ENCODE results near the gene ZBTB46. TPM values are rescaled to one million over a fixed set of nuclear protein-coding genes. Genes with fewer than 3 reads are reported as not detected.
"Not testable (repeated sequence)": the region's sequence is repeated elsewhere in the genome, so short reads cannot be mapped to it uniquely, and the experiment has no call there.

Gene ZBTB46
- total RNA-seq, 1 donor from 2014 or later = 11.6 TPM

- H3K27ac Mint-ChIP-seq = no peak overlapping the region
- H3K9me3 Mint-ChIP-seq = peaks cover 6% of the 10 kb centered on the region
- TF ChIP-seq CTCF (IDR thresholded peaks at IDR 0.05; ENCODE audit: unreplicated experiment) = no peak
- H3K27me3 Mint-ChIP-seq (ENCODE audit: low read depth) = no peaks in the 10 kb centered on the region
- H3K4me1 Mint-ChIP-seq = no peaks in the 10 kb centered on the region
- no peak for DNase-seq (ENCODE audit: low spot score in 2 of 2, unreplicated experiment in 2 of 2)
- H3K36me3 Mint-ChIP-seq = peaks cover 13% of the 10 kb centered on the region
- H3K4me3 Mint-ChIP-seq = no peak overlapping the region
Observed at GRCh38 chr20:63782051-63782471, 49.0 kb downstream of the ZBTB46 start.

- Mint-ChIP-seq H3K36me3 (peaks cover 17% of the 10 kb centered on the region), H3K27ac (no peak overlapping the region), H3K27me3 (ENCODE audit: low read depth) (no peaks in the 10 kb centered on the region), H3K4me3 (no peak overlapping the region), H3K9me3 (peaks cover 6% of the 10 kb centered on the region), H3K4me1 (no peaks in the 10 kb centered on the region)
- DNase-seq (ENCODE audit: low spot score in 2 of 2, unreplicated experiment in 2 of 2) = no peak
- TF ChIP-seq CTCF (IDR thresholded peaks at IDR 0.05; ENCODE audit: unreplicated experiment) = no peak
Observed at GRCh38 chr20:63781181-63781580, 49.9 kb downstream of the ZBTB46 start.

- Mint-ChIP-seq H3K9me3 (peaks cover 6% of the 10 kb centered on the region), H3K27me3 (ENCODE audit: low read depth) (no peaks in the 10 kb centered on the region), H3K36me3 (peaks cover 20% of the 10 kb centered on the region), H3K4me3 (no peak overlapping the region), H3K27ac (no peak overlapping the region), H3K4me1 (peaks cover 10% of the 10 kb centered on the region)
- no peak for TF ChIP-seq CTCF (IDR thresholded peaks at IDR 0.05; ENCODE audit: unreplicated experiment)
- no peak for DNase-seq (ENCODE audit: low spot score in 2 of 2, unreplicated experiment in 2 of 2)
Observed at GRCh38 chr20:63778857-63779256, 52.2 kb downstream of the ZBTB46 start.

- Mint-ChIP-seq H3K27ac (no peak overlapping the region), H3K4me1 (peaks cover 10% of the 10 kb centered on the region), H3K4me3 (no peak overlapping the region)
Observed at GRCh38 chr20:63778034-63778752, 52.9 kb downstream of the ZBTB46 start.

GRCh38 chr20:63777614-63778013, 53.5 kb downstream of the ZBTB46 start:
- Mint-ChIP-seq H3K27me3 (ENCODE audit: low read depth) (no peaks in the 10 kb centered on the region), H3K4me3 (no peak overlapping the region), H3K27ac (no peak overlapping the region), H3K4me1 (peaks cover 10% of the 10 kb centered on the region), H3K36me3 (peaks cover 20% of the 10 kb centered on the region), H3K9me3 (peaks cover 6% of the 10 kb centered on the region)
- no peak for DNase-seq (ENCODE audit: low spot score in 2 of 2, unreplicated experiment in 2 of 2)
- TF ChIP-seq CTCF (IDR thresholded peaks at IDR 0.05; ENCODE audit: unreplicated experiment) = no peak

More at GRCh38 chr20:63778034-63778752, 52.9 kb downstream of the ZBTB46 start:
- Mint-ChIP-seq H3K36me3 (peaks cover 20% of the 10 kb centered on the region), H3K9me3 (peaks cover 6% of the 10 kb centered on the region), H3K27me3 (ENCODE audit: low read depth) (no peaks in the 10 kb centered on the region)
- TF ChIP-seq CTCF (IDR thresholded peaks at IDR 0.05; ENCODE audit: unreplicated experiment) = no peak
- no peak for DNase-seq (ENCODE audit: low spot score in 2 of 2, unreplicated experiment in 2 of 2)

- H3K36me3 Mint-ChIP-seq = peaks cover 20% of the 10 kb centered on the region
- H3K9me3 Mint-ChIP-seq; H3K4me1 Mint-ChIP-seq; DNase-seq (ENCODE audit: low spot score in 2 of 2, unreplicated experiment in 2 of 2); H3K27me3 Mint-ChIP-seq (ENCODE audit: low read depth); H3K4me3 Mint-ChIP-seq; H3K27ac Mint-ChIP-seq: not testable (repeated sequence)
Observed at GRCh38 chr20:63776875-63777274, 54.2 kb downstream of the ZBTB46 start.

Data from mesothelial cell of epicardium (in vitro differentiated cells).